Endothelial cell of umbilical vein (primary cell): ENCODE measurements around the gene OTOGL. TPM values are rescaled to one million over a fixed set of nuclear protein-coding genes. Genes with fewer than 3 reads are reported as not detected.

ENCODE experiments used
- BruUV-seq: library from RNA; stranded (reverse); fragments of 400-500 nt; replicated peaks from 2 replicates; lab custom pipeline; 2021; lab: Mats Ljungman, UMichigan
- CTCF ChIA-PET: fragments of 300-600, 350-600 bp; sonication (Branson Sonifier 250); formaldehyde crosslinking; loops from one replicate; lab custom pipeline; 2021; ENCODE audit warnings: antibody characterized with exemption, inconsistent platforms; lab: Charles Lee
- POLR2A ChIA-PET: fragments of 300-600, 350-600 bp; sonication (Branson Sonifier 250); formaldehyde crosslinking; loops from one replicate; lab custom pipeline; 2021; ENCODE audit warnings: antibody characterized with exemption, inconsistent platforms; lab: Charles Lee
- DNase-seq: peaks from one replicate; pipeline ENCODE4 v3.0.0-alpha.2; 2011; ENCODE audit warnings: low read depth, low spot score
- FAIRE-seq: peaks from 2 replicates; lab custom pipeline; 2011; peaks lifted over from hg19 to GRCh38; lab: Jason Lieb, UNC
- H2AFZ ChIP-seq: 2 replicates; pipeline ENCODE4 v1.6.0; 2012; ENCODE audit warnings: low read depth, low read length, control low read depth, inconsistent platforms
- H3K27ac ChIP-seq: 2 replicates; pipeline ENCODE4 v1.5.1; 2011; ENCODE audit warnings: low read depth, mild to moderate bottlenecking, control low read depth, low read length, moderate library complexity; ENCODE audit not compliant: insufficient read depth
- H3K27me3 ChIP-seq, 2 experiments: 2 replicates each; pipeline versions ENCODE4 v1.6.0 to v1.6.1; 2011; ENCODE audit warnings: low read length in 2 of 2, mixed read lengths in 1 of 2; ENCODE audit not compliant: control insufficient read depth in 2 of 2, insufficient read depth in 2 of 2
- H3K36me3 ChIP-seq, 2 experiments: 2 replicates in 1 of 2; 3 replicates in 1 of 2; pipeline ENCODE4 v1.5.1; 2011; ENCODE audit warnings: low read length in 2 of 2, mild to moderate bottlenecking in 1 of 2, moderate library complexity in 1 of 2; ENCODE audit not compliant: control insufficient read depth in 2 of 2, insufficient read depth in 2 of 2; ENCODE audit errors: extremely low read depth in 1 of 2
- H3K4me1 ChIP-seq: 3 replicates; pipeline ENCODE4 v1.5.1; 2011; ENCODE audit warnings: mild to moderate bottlenecking, low read length; ENCODE audit not compliant: control insufficient read depth, insufficient read depth; ENCODE audit errors: extremely low read depth
- H3K4me2 ChIP-seq: 2 replicates; pipeline ENCODE4 v1.6.1; 2011; ENCODE audit warnings: low read length, control low read depth, mixed read lengths; ENCODE audit not compliant: insufficient read depth
- H3K4me3 ChIP-seq, 3 experiments: fragments of 200-600 bp in 1 of 3; sonication (generic), shearing (Covaris generic) in 1 of 3; replicated peaks in 1 of 3; 2 replicates each; pipeline ENCODE4 v1.5.1; 2011 to 2016; ENCODE audit warnings: control low read depth in 3 of 3, low read length in 3 of 3, mild to moderate bottlenecking in 2 of 3, inconsistent platforms in 1 of 3, low read depth in 1 of 3, moderate library complexity in 1 of 3; ENCODE audit not compliant: insufficient read depth in 1 of 3
- H3K79me2 ChIP-seq: 2 replicates; pipeline ENCODE4 v1.6.0; 2012; ENCODE audit warnings: low read length, inconsistent platforms; ENCODE audit not compliant: control insufficient read depth, insufficient read depth
- H3K9ac ChIP-seq: replicated peaks from 2 replicates; pipeline ENCODE3; 2011; ENCODE audit warnings: low read length, control low read depth; ENCODE audit not compliant: insufficient read depth; ENCODE audit errors: extremely low read depth
- H3K9me1 ChIP-seq: replicated peaks from 3 replicates; pipeline ENCODE4 v1.6.0; 2011; ENCODE audit warnings: mild to moderate bottlenecking, low read length; ENCODE audit not compliant: control insufficient read depth, insufficient read depth; ENCODE audit errors: extremely low read depth
- H3K9me3 ChIP-seq: replicated peaks from 2 replicates; pipeline ENCODE4 v1.5.1; 2012; ENCODE audit warnings: low read length, inconsistent platforms; ENCODE audit not compliant: control insufficient read depth, insufficient read depth
- H4K20me1 ChIP-seq: replicated peaks from 2 replicates; pipeline ENCODE3; 2011; ENCODE audit warnings: mild to moderate bottlenecking, low read length; ENCODE audit not compliant: control insufficient read depth, insufficient read depth; ENCODE audit errors: extremely low read depth
- EZH2 ChIP-seq: IDR thresholded peaks from 2 replicates; pipeline ENCODE4 v1.6.1; 2012; ENCODE audit warnings: borderline replicate concordance, low read depth, mild to moderate bottlenecking, moderate library complexity, low read length, inconsistent platforms; ENCODE audit not compliant: severe bottlenecking
- FOS ChIP-seq: IDR thresholded peaks from 2 replicates; pipeline ENCODE4 v1.6.1; 2011; ENCODE audit warnings: mild to moderate bottlenecking, low read length, moderate library complexity, borderline replicate concordance; ENCODE audit not compliant: insufficient read depth
- GATA2 ChIP-seq: IDR thresholded peaks from 2 replicates; pipeline ENCODE4 v1.7.0; 2011; ENCODE audit warnings: low read depth, mild to moderate bottlenecking, moderate library complexity, mixed read lengths, low read length; ENCODE audit not compliant: insufficient read length, insufficient read depth
- JUN ChIP-seq: IDR thresholded peaks from 2 replicates; pipeline ENCODE4 v1.6.1; 2011; ENCODE audit warnings: borderline replicate concordance, low read depth; ENCODE audit not compliant: insufficient read length, insufficient read depth
- MAX ChIP-seq: IDR thresholded peaks from 2 replicates; pipeline ENCODE4 v1.6.1; 2011; ENCODE audit not compliant: insufficient read depth, insufficient read length
- MYC ChIP-seq: IDR thresholded peaks from one replicate; pipeline ENCODE4 v1.6.1; 2011; ENCODE audit warnings: mild to moderate bottlenecking, low read depth, low read length
- POLR2A ChIP-seq: IDR thresholded peaks from 2 replicates; pipeline ENCODE4 v1.6.1; 2012; ENCODE audit warnings: low read depth, mild to moderate bottlenecking, control low read depth, low read length
- POLR2AphosphoS5 ChIP-seq: IDR thresholded peaks from 2 replicates; pipeline ENCODE4 v1.6.1; 2012; ENCODE audit warnings: low read depth, mild to moderate bottlenecking, control low read depth, low read length, moderate library complexity; ENCODE audit not compliant: insufficient read depth
- dilution Hi-C: fragments of 300-500 bp; cut with MboI; formaldehyde crosslinking; loops from one replicate; pipeline ENCODE4 v1.15.0; 2019; ENCODE audit warnings: low sequenced_read_pairs; ENCODE audit not compliant: extremely low pct_ligation_motif_present
- intact Hi-C: fragments of 100-400 bp; cut with micrococcal nuclease; formaldehyde crosslinking; loops from one replicate; pipeline ENCODE4 v1.10.0; 2022
- polyA plus RNA-seq, 4 experiments: library from polyadenylated mRNA; depleted of rRNA in 3 of 4; stranded (reverse) in 3 of 4; unstranded in 1 of 4; fragments of >200 nt; gene quantifications; 2 replicates each; pipeline versions ENCODE4 v1.2.1 to v1.2.3, GENCODE V29; 2011 to 2012; ENCODE audit warnings: missing spikeins in 1 of 4
- total RNA-seq: library from RNA; stranded (reverse); gene quantifications from 2 replicates; pipeline ENCODE4 v1.2.3, GENCODE V29; 2021
- TF ChIP-seq, protein P1 (sequence below), 2 donors: IDR thresholded peaks; 1 replicate in 1 of 2; 2 replicates in 1 of 2; pipeline ENCODE4 v1.5.1; 2011; ENCODE audit warnings: low read length in 2 of 2, mild to moderate bottlenecking in 2 of 2, moderate library complexity in 2 of 2, control low read depth in 1 of 2, inconsistent platforms in 1 of 2, low read depth in 1 of 2; ENCODE audit not compliant: insufficient read depth in 1 of 2; ENCODE audit errors: extremely low read depth in 1 of 2

Gene OTOGL
- total and polyA plus RNA-seq, 2 donors (not counting 3 experiments of a cell fraction or from before 2014, with no cell fraction given) = 1.4 to 2.0 TPM

DNA sequence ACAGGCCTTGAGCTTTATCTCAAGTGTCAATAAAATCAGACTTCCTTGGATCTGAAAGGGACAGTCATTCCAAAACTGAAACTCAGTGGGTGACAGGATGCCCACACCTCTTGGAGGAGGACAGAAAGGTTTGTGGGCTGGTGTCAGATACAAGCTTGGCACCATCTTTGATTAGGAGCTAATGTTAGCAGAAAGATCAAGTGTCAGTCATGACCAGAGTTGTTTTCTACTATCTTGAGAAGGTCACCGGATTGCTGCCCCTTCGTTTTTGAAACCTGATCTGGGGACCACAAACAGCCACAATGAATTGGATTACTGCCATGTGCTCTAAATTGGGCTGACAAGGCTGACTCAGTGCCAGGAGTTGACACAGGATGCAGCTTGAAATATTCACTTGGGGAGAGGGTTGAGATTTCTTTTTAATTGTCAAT, 88.3 kb downstream of the OTOGL start:
- Histone ChIP-seq H3K27me3 (no peaks in the 10 kb centered on the region), H3K4me1 (peaks cover 19% of the 10 kb centered on the region), H3K9me1 (no peaks in the 10 kb centered on the region), H3K79me2 (no peaks in the 10 kb centered on the region), H3K4me3 (no peak overlapping the region), H3K4me2 (peak overlapping the region; percentile 23), H3K27ac (peak overlapping the region; percentile 92), H2AFZ (no peak overlapping the region), H3K9ac (peak overlapping the region; percentile 25), H3K9me3 (no peaks in the 10 kb centered on the region), H4K20me1 (no peaks in the 10 kb centered on the region), H3K36me3 (no peaks in the 10 kb centered on the region)
- no TSS peak for BruUV-seq
- CTCF ChIA-PET = interaction anchor here (0.9 to 6.1 kb wide), 26 partner anchors 14 to 1070 kb away, joined by 3 to 100 read pairs (median 5); partner anchors contain the start of gene PPP1R12A
- TF ChIP-seq MYC (no peak), POLR2A (no peak), JUN (peak; percentile 23), POLR2AphosphoS5 (peak; percentile 39), MAX (peak; percentile 20), FOS (peak; percentile 41), EZH2 (no peak), GATA2 (peak; percentile 36)
- TF ChIP-seq, protein P1, sequence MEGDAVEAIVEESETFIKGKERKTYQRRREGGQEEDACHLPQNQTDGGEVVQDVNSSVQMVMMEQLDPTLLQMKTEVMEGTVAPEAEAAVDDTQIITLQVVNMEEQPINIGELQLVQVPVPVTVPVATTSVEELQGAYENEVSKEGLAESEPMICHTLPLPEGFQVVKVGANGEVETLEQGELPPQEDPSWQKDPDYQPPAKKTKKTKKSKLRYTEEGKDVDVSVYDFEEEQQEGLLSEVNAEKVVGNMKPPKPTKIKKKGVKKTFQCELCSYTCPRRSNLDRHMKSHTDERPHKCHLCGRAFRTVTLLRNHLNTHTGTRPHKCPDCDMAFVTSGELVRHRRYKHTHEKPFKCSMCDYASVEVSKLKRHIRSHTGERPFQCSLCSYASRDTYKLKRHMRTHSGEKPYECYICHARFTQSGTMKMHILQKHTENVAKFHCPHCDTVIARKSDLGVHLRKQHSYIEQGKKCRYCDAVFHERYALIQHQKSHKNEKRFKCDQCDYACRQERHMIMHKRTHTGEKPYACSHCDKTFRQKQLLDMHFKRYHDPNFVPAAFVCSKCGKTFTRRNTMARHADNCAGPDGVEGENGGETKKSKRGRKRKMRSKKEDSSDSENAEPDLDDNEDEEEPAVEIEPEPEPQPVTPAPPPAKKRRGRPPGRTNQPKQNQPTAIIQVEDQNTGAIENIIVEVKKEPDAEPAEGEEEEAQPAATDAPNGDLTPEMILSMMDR (IDR thresholded peaks at IDR 0.05; ENCODE audit: extremely low read depth in 1 of 2, insufficient read depth in 1 of 2, low read depth in 1 of 2, low read length in 2 of 2) = no peak
- intact Hi-C loops = loop anchor here (1.0 to 10.0 kb wide), 6 partner anchors 343 to 767 kb away; partner anchors contain the start of gene PAWR
- FAIRE-seq = peak; percentile 91
- dilution Hi-C loops = no loop called here
- peak; percentile 92 for DNase-seq
- POLR2A ChIA-PET = no interaction called here
